ENCODE data around the gene LKAAEAR1. TPM values are rescaled to one million over a fixed set of nuclear protein-coding genes. Genes with fewer than 3 reads are reported as not detected.

LKAAEAR1 gene
- total and polyA plus RNA-seq, 2 of the 13 experiments (the other 11 are each of a cell fraction or from before 2014, with no cell fraction given): not detected

DNA sequence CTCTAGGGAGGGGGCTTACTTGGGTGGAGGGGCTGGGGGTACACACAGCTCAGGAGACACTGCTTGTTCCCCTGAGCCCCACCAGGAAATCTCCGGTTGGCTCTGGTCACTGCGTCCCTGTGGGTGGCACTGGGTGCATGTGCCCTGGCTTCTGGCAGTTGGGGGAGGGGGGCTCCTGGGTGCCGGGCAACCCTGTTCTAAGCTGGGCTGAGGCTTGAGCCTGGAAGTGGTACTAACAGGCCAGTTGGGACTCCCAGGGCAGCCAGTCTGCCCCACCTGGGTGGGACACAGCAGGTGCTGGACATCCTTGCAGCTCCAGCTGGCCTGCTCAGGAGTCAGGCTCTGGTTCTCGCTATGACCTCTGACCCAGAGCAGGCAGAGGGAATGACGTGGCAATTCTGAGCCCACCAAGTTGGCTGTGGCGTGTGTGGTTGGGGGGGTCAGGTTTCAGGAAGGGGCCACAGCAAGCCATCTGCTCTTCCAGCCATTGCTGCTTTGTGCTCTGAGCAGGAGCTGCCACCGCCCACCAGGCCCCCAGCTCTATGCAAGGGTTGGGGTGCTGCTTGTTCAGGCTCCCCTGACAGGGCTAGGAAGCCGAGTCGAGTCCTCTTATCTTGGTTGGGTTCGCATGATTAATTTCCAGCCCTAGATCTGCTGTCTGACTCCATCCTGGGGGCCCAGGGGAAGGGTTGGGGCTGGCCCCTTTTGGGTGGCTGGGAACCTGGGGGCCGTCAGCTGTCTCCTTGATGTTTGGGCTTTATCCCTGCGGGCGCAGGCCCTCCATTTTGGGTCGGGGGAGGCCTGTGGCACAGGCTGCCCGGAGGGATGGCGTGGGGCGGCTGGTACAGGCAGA, 47.6 kb downstream of the LKAAEAR1 start (continued):
- TF ChIP-seq ZNF136 (CRISPR knock-in tag; IDR thresholded peaks at IDR 0.05; ENCODE audit: low read depth) (0 out of 2 replicates have a peak, but pooled peaks have one; percentile 15), TP53 (CRISPR knock-in tag; conservative IDR thresholded peaks at IDR 0.05) (0 out of 2 replicates have a peak, but pooled peaks have one; percentile 4), THAP7 (CRISPR knock-in tag; IDR thresholded peaks at IDR 0.05) (no peak; the same call in 1 of the 2 replicates), THYN1 (CRISPR knock-in tag; IDR thresholded peaks at IDR 0.05; ENCODE audit: borderline replicate concordance, low read depth) (no peak), CTCF (CRISPR knock-in tag; IDR thresholded peaks at IDR 0.05) (no peak), ZSCAN20 (CRISPR knock-in tag; IDR thresholded peaks at IDR 0.05; ENCODE audit: borderline replicate concordance) (no peak), ZFP90 (CRISPR knock-in tag; IDR thresholded peaks at IDR 0.05; ENCODE audit: borderline replicate concordance) (no peak; the same call in 1 of the 2 replicates), ZNF224 (CRISPR knock-in tag; IDR thresholded peaks at IDR 0.05) (0 out of 2 replicates have a peak, but pooled peaks have one; percentile 36), ZNF451 (CRISPR knock-in tag; IDR thresholded peaks at IDR 0.05) (no peak; the same call in 1 of the 2 replicates), KLF13 (CRISPR knock-in tag; IDR thresholded peaks at IDR 0.05) (no peak; the same call in 1 of the 2 replicates), ZNF720 (CRISPR knock-in tag; IDR thresholded peaks at IDR 0.05) (0 out of 2 replicates have a peak, but pooled peaks have one; percentile 22), SIX1 (CRISPR knock-in tag; IDR thresholded peaks at IDR 0.05; ENCODE audit: borderline replicate concordance) (peak; percentile 68), NR2C2 (CRISPR knock-in tag; IDR thresholded peaks at IDR 0.05; ENCODE audit: borderline replicate concordance) (peak; percentile 97), NFKB2 (CRISPR knock-in tag; IDR thresholded peaks at IDR 0.05; ENCODE audit: borderline replicate concordance) (no peak), ATF2 (CRISPR knock-in tag; IDR thresholded peaks at IDR 0.05) (0 out of 2 replicates have a peak, but pooled peaks have one; percentile 35), SNRNP70 (IDR thresholded peaks at IDR 0.05; ENCODE audit: low read depth, low read length) (no peak), ZNF768 (CRISPR knock-in tag; IDR thresholded peaks at IDR 0.05) (peak; percentile 6)
- TF ChIP-seq, protein P1, sequence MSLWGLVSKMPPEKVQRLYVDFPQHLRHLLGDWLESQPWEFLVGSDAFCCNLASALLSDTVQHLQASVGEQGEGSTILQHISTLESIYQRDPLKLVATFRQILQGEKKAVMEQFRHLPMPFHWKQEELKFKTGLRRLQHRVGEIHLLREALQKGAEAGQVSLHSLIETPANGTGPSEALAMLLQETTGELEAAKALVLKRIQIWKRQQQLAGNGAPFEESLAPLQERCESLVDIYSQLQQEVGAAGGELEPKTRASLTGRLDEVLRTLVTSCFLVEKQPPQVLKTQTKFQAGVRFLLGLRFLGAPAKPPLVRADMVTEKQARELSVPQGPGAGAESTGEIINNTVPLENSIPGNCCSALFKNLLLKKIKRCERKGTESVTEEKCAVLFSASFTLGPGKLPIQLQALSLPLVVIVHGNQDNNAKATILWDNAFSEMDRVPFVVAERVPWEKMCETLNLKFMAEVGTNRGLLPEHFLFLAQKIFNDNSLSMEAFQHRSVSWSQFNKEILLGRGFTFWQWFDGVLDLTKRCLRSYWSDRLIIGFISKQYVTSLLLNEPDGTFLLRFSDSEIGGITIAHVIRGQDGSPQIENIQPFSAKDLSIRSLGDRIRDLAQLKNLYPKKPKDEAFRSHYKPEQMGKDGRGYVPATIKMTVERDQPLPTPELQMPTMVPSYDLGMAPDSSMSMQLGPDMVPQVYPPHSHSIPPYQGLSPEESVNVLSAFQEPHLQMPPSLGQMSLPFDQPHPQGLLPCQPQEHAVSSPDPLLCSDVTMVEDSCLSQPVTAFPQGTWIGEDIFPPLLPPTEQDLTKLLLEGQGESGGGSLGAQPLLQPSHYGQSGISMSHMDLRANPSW (CRISPR knock-in tag; IDR thresholded peaks at IDR 0.05; ENCODE audit: borderline replicate concordance): no peak
- TF ChIP-seq, protein P2, sequence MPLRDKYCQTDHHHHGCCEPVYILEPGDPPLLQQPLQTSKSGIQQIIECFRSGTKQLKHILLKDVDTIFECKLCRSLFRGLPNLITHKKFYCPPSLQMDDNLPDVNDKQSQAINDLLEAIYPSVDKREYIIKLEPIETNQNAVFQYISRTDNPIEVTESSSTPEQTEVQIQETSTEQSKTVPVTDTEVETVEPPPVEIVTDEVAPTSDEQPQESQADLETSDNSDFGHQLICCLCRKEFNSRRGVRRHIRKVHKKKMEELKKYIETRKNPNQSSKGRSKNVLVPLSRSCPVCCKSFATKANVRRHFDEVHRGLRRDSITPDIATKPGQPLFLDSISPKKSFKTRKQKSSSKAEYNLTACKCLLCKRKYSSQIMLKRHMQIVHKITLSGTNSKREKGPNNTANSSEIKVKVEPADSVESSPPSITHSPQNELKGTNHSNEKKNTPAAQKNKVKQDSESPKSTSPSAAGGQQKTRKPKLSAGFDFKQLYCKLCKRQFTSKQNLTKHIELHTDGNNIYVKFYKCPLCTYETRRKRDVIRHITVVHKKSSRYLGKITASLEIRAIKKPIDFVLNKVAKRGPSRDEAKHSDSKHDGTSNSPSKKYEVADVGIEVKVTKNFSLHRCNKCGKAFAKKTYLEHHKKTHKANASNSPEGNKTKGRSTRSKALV (CRISPR knock-in tag; IDR thresholded peaks at IDR 0.05): no peak

Data from HepG2 (cell line).